Subcutaneous adipose tissue (tissue), 4 donors: ENCODE data around the gene GALNT9. TPM values are rescaled to one million over a fixed set of nuclear protein-coding genes. Genes with fewer than 3 reads are reported as not detected.

Experiments used
- CTCF ChIP-seq: fragments of 450-650 bp; IDR thresholded peaks from one replicate; pipeline ENCODE4 v1.5.1; 2016; ENCODE audit warnings: low read depth, mild to moderate bottlenecking, control low read depth, antibody characterized with exemption, moderate library complexity
- total RNA-seq, 4 donors: library from RNA; depleted of rRNA; stranded (reverse); fragments of >200 nt; gene quantifications; one replicate each; pipeline ENCODE4 v1.1.0, GENCODE V29; 2016

The GALNT9 gene
- total RNA-seq, 4 donors from 2014 or later, result not detected

GRCh38 chr12:132333766-132334165, 4.4 kb upstream of the GALNT9 start:
- TF ChIP-seq CTCF, result no peak

- TF ChIP-seq CTCF, result no peak
Measured at GRCh38 chr12:132333273-132333672, 3.9 kb upstream of the GALNT9 start.

- TF ChIP-seq CTCF, result no peak
Measured at GRCh38 chr12:132330549-132330881, 1.1 kb upstream of the GALNT9 start.

GRCh38 chr12:132329720-132330548, 545 bp upstream of the GALNT9 start:
- TF ChIP-seq CTCF, result no peak

- no peak for TF ChIP-seq CTCF
Measured at GRCh38 chr12:132328282-132329029, 933 bp downstream of the GALNT9 start.

GRCh38 chr12:132327336-132328171, 1.8 kb downstream of the GALNT9 start:
- no peak for TF ChIP-seq CTCF

GRCh38 chr12:132326646-132327045, 2.7 kb downstream of the GALNT9 start:
- TF ChIP-seq CTCF, result no peak
